IMR-90 (cell line): ENCODE data around the gene SLC39A6. TPM values are rescaled to one million over a fixed set of nuclear protein-coding genes. Genes with fewer than 3 reads are reported as not detected.
"Not testable (repeated sequence)": the region's sequence is repeated elsewhere in the genome, so short reads cannot be mapped to it uniquely, and the experiment has no call there.

ENCODE experiments used
- ATAC-seq: fragments of 200-7000 bp; cut with Tn5 transposase; 2 replicates; pipeline ENCODE4 v1.9.1; 2020; ENCODE audit warnings: low read depth, mild to moderate bottlenecking, moderate library complexity
- BruUV-seq: library from RNA; stranded (reverse); fragments of 400-500 nt; replicated peaks from 2 replicates; lab custom pipeline; 2021; lab: Mats Ljungman, UMichigan
- CTCF ChIA-PET: fragments of 300-600 bp; formaldehyde crosslinking; extraction: SDS; loops from one replicate; lab custom pipeline; 2021; ENCODE audit warnings: antibody characterized with exemption; lab: Yijun Ruan, JAX
- POLR2A ChIA-PET: fragments of 300-600 bp; sonication (Branson Sonifier 250); formaldehyde crosslinking; loops from one replicate; lab custom pipeline; 2022; ENCODE audit warnings: antibody characterized with exemption; ENCODE audit not compliant: unreplicated experiment; lab: Charles Lee
- DNase-seq: peaks from one replicate; pipeline ENCODE4 v3.0.0; 2013
- H2AFZ ChIP-seq: replicated peaks from 2 replicates; pipeline ENCODE3; 2013; ENCODE audit warnings: low read length, mild to moderate bottlenecking; ENCODE audit not compliant: poor library complexity
- H2AK5ac ChIP-seq: 2 replicates; pipeline ENCODE4 v1.6.1; 2013; ENCODE audit warnings: low read depth, low read length, inconsistent platforms
- H2AK9ac ChIP-seq: replicated peaks from 2 replicates; pipeline ENCODE3; 2013; ENCODE audit warnings: mild to moderate bottlenecking, low read depth, low read length, moderate library complexity; ENCODE audit not compliant: poor library complexity
- H2BK120ac ChIP-seq: 2 replicates; pipeline ENCODE4 v1.6.1; 2013; ENCODE audit warnings: low read depth, low read length, inconsistent platforms
- H2BK15ac ChIP-seq: 3 replicates; pipeline ENCODE4 v1.6.1; 2013; ENCODE audit warnings: low read depth, low read length, inconsistent platforms
- H2BK20ac ChIP-seq: 2 replicates; pipeline ENCODE4 v1.6.1; 2013; ENCODE audit warnings: low read depth, mild to moderate bottlenecking, inconsistent platforms, low read length, moderate library complexity
- H2BK5ac ChIP-seq: 2 replicates; pipeline ENCODE4 v1.6.1; 2013; ENCODE audit warnings: mild to moderate bottlenecking, low read depth, low read length, inconsistent platforms; ENCODE audit not compliant: poor library complexity, severe bottlenecking
- H3K14ac ChIP-seq: replicated peaks from 2 replicates; pipeline ENCODE4 v1.6.1; 2013; ENCODE audit warnings: low read depth, low read length, inconsistent platforms
- H3K18ac ChIP-seq: 2 replicates; pipeline ENCODE4 v1.6.1; 2013; ENCODE audit warnings: low read depth, low read length, control low read depth
- H3K23ac ChIP-seq: 2 replicates; pipeline ENCODE4 v1.6.1; 2013; ENCODE audit warnings: low read depth, low read length, inconsistent platforms
- H3K27ac ChIP-seq: 2 replicates; pipeline ENCODE4 v1.5.1; 2013; ENCODE audit warnings: mild to moderate bottlenecking, control low read depth, low read length; ENCODE audit not compliant: insufficient read depth
- H3K27me3 ChIP-seq: 2 replicates; pipeline ENCODE4 v1.6.1; 2013; ENCODE audit warnings: low read length; ENCODE audit not compliant: control insufficient read depth, insufficient read depth
- H3K36me3 ChIP-seq: 2 replicates; pipeline ENCODE4 v1.6.1; 2013; ENCODE audit warnings: low read length, mixed read lengths; ENCODE audit not compliant: control insufficient read depth, insufficient read depth
- H3K4ac ChIP-seq: 2 replicates; pipeline ENCODE4 v1.6.1; 2013; ENCODE audit warnings: low read depth, low read length, inconsistent platforms
- H3K4me1 ChIP-seq: 2 replicates; pipeline ENCODE4 v1.6.1; 2013; ENCODE audit warnings: low read length, mixed read lengths; ENCODE audit not compliant: control insufficient read depth, insufficient read depth
- H3K4me2 ChIP-seq: 2 replicates; pipeline ENCODE4 v1.6.1; 2013; ENCODE audit warnings: low read depth, mild to moderate bottlenecking, control low read depth, low read length, moderate library complexity
- H3K4me3 ChIP-seq: 2 replicates; pipeline ENCODE4 v1.5.1; 2013; ENCODE audit warnings: low read depth, mild to moderate bottlenecking, control low read depth, low read length, moderate library complexity; ENCODE audit not compliant: insufficient read depth
- H3K56ac ChIP-seq: 2 replicates; pipeline ENCODE4 v1.6.1; 2013; ENCODE audit warnings: low read length, inconsistent platforms; ENCODE audit not compliant: insufficient read depth; ENCODE audit errors: extremely low read depth
- H3K79me1 ChIP-seq, 2 experiments: 2 replicates each; pipeline ENCODE4 v1.6.1; 2013; ENCODE audit warnings: low read length in 2 of 2, inconsistent platforms in 1 of 2, low read depth in 1 of 2
- H3K9ac ChIP-seq: 2 replicates; pipeline ENCODE4 v1.6.1; 2013; ENCODE audit warnings: low read depth, low read length, control low read depth
- H3K9me1 ChIP-seq: 2 replicates; pipeline ENCODE4 v1.6.1; 2013; ENCODE audit warnings: low read length, inconsistent platforms; ENCODE audit not compliant: insufficient read depth
- H3K9me3 ChIP-seq: 2 replicates; pipeline ENCODE4 v1.6.1; 2013; ENCODE audit warnings: low read length; ENCODE audit not compliant: control insufficient read depth, insufficient read depth
- H4K20me1 ChIP-seq: 2 replicates; pipeline ENCODE4 v1.6.1; 2013; ENCODE audit warnings: low read length, inconsistent platforms; ENCODE audit not compliant: insufficient read depth
- H4K5ac ChIP-seq: 2 replicates; pipeline ENCODE4 v1.6.1; 2013; ENCODE audit warnings: mild to moderate bottlenecking, low read depth, low read length, control low read depth
- H4K8ac ChIP-seq, 2 experiments: 2 replicates each; pipeline ENCODE4 v1.6.1; 2013; ENCODE audit warnings: low read depth in 2 of 2, low read length in 2 of 2, control low read depth in 1 of 2, inconsistent platforms in 1 of 2
- H4K91ac ChIP-seq: 2 replicates; pipeline ENCODE4 v1.6.1; 2013; ENCODE audit warnings: low read depth, low read length, inconsistent platforms; ENCODE audit not compliant: insufficient read depth
- CEBPB ChIP-seq: IDR thresholded peaks from 2 replicates; pipeline ENCODE4 v1.6.1; 2012; ENCODE audit warnings: low read depth, low read length, improper control_type of control experiment
- FOS ChIP-seq: fragments of 150-350 bp; IDR thresholded peaks from 2 replicates; pipeline ENCODE4 v1.6.1; 2016; ENCODE audit warnings: low read depth, low read length
- MAFK ChIP-seq: IDR thresholded peaks from 2 replicates; pipeline ENCODE4 v1.6.1; 2012; ENCODE audit warnings: low read depth, low read length, improper control_type of control experiment
- RAD21 ChIP-seq: IDR thresholded peaks from 2 replicates; pipeline ENCODE4 v1.6.1; 2012; ENCODE audit warnings: low read length, improper control_type of control experiment
- RFX5 ChIP-seq: IDR thresholded peaks from 2 replicates; pipeline ENCODE4 v1.8.0; 2012; ENCODE audit warnings: low read depth, mild to moderate bottlenecking, low read length, moderate library complexity
- WGBS, 2 experiments: methylation state at CpG; one replicate each; pipeline versions ENCODE4 v1.1.5 to v1.1.7; 2013; ENCODE audit warnings: missing lambda C conversion rate in 2 of 2; ENCODE audit not compliant: insufficient read length in 1 of 2; ENCODE audit errors: extremely low coverage in 2 of 2; 5-methylcytosine and 5-hydroxymethylcytosine counted together
- dilution Hi-C: fragments of 300-500 bp; cut with HindIII; formaldehyde crosslinking; loops from one replicate; pipeline ENCODE4 v1.14.3; 2018; ENCODE audit warnings: low sequenced_read_pairs; ENCODE audit not compliant: unreplicated experiment
- in situ Hi-C: fragments of 300-500 bp; cut with MboI; formaldehyde crosslinking; loops from 3 replicates; pipeline ENCODE4 v1.14.3; 2019; ENCODE audit warnings: low sequenced_read_pairs, inconsistent platforms, mixed read lengths
- intact Hi-C: fragments of 100-400 bp; cut with micrococcal nuclease; formaldehyde crosslinking; loops from 2 replicates; pipeline ENCODE4 v1.10.0; 2022
- polyA plus RNA-seq, 3 experiments: library from polyadenylated mRNA; depleted of rRNA; stranded (reverse); fragments of >200 nt; gene quantifications; 2 replicates each; pipeline ENCODE4 v1.2.3, GENCODE V29; 2012; ENCODE audit warnings: low replicate concordance in 1 of 3
- total RNA-seq: library from RNA; depleted of rRNA; stranded (reverse); fragments of >200 nt; gene quantifications from 2 replicates; pipeline ENCODE4 v1.2.3, GENCODE V29; 2012

Gene SLC39A6
- total and polyA plus RNA-seq, 2 of the 4 experiments (the other 2 are of a cell fraction): 48.7 to 91.9 TPM

DNA sequence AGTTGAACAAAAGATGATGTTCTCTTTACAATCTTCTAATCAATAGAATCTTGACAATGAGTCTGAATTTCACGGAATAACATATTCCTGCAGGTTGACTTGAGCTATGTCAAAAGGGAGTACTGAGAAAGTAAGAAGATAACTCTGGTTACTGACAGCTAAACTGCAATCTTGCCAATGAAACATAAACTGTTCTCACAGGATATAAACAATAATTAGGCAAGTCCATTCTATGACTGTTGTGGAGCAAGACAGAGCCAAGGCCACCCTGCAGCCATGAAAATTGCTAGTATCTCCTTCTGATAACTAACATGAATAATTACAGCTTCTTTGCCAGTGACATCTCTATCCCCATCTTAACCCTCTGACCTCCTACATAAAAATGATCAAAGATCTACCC is 55.5 kb downstream of the SLC39A6 start:
- CTCF ChIA-PET: interaction anchor here (0.6 kb wide), 1 partner anchor 50 kb away, joined by 4 read pairs; no protein-coding TSS in a partner anchor
- TF ChIP-seq RAD21: no peak
- TF ChIP-seq MAFK: no peak
- TF ChIP-seq CEBPB: no peak
- TF ChIP-seq FOS: no peak
- TF ChIP-seq RFX5: no peak

DNA sequence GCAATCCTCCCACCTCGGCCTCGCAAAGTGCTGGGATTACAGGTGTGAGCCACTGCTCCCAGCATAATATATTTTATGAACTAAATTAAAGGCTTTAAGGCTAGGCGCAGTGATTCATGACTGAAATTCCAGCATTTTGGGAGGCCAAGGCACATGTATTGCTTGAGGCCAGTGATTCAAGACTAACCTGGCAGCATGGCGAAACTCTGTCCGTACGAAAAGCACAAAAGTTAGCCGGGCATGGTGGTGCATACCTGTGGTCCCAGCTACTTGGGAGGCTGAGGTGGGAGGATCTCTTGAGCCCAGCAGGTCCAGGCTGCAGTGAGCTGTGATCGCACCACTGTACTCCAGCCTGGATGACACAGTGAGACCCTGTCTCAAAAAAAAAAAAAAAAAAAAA is 56.7 kb downstream of the SLC39A6 start:
- H4K91ac ChIP-seq, DNase-seq, H3K4ac ChIP-seq, H3K27me3 ChIP-seq, H3K79me1 ChIP-seq, H3K14ac ChIP-seq, H4K8ac ChIP-seq, H4K20me1 ChIP-seq, H2AK5ac ChIP-seq, CTCF ChIA-PET, ATAC-seq, H2AK9ac ChIP-seq, H3K56ac ChIP-seq, H2BK5ac ChIP-seq, H2BK15ac ChIP-seq, in situ Hi-C loops, H4K5ac ChIP-seq, H3K9me1 ChIP-seq, H3K9ac ChIP-seq, H3K4me2 ChIP-seq, H2BK120ac ChIP-seq, H3K18ac ChIP-seq, H3K27ac ChIP-seq, H3K4me3 ChIP-seq, H3K9me3 ChIP-seq, H3K4me1 ChIP-seq, intact Hi-C loops, H3K36me3 ChIP-seq, dilution Hi-C loops, H2BK20ac ChIP-seq, BruUV-seq, H3K23ac ChIP-seq, POLR2A ChIA-PET, H2AFZ ChIP-seq: not testable (repeated sequence)
- WGBS, 2 experiments: 97% methylated on average over 5 of the region's 8 CpGs; no CpG with 5 or more reads in 1 of the 2 experiments

More for the DNA sequence above, 55.5 kb downstream of the SLC39A6 start:
- Histone ChIP-seq H2AFZ (no peak overlapping the region), H3K36me3 (no peaks in the 10 kb centered on the region), H3K56ac (no peak overlapping the region), H3K9me3 (no peaks in the 10 kb centered on the region), H2BK15ac (no peak overlapping the region), H2BK5ac (no peak overlapping the region), H3K18ac (no peak overlapping the region), H3K14ac (no peak overlapping the region), H3K9me1 (no peaks in the 10 kb centered on the region), H3K4me3 (no peak overlapping the region), H2BK120ac (no peak overlapping the region), H3K27ac (no peak overlapping the region), H3K4me1 (peaks cover 3% of the 10 kb centered on the region; the same call in 1 of the 2 replicates), H3K27me3 (no peaks in the 10 kb centered on the region), H3K9ac (no peak overlapping the region), H2AK5ac (no peak overlapping the region), H4K20me1 (no peaks in the 10 kb centered on the region), H3K4me2 (no peak overlapping the region), H4K5ac (no peak overlapping the region), H2BK20ac (no peak overlapping the region), H4K8ac (no peak overlapping the region), H4K91ac (no peak overlapping the region), H3K79me1 (no peaks in the 10 kb centered on the region), H3K23ac (no peak overlapping the region), H3K4ac (no peak overlapping the region), H2AK9ac (no peak overlapping the region)
- no CpG with 5 or more reads among the region's 1 CpG for WGBS, 2 experiments
- DNase-seq (peak; percentile 11), ATAC-seq (no peak)
- intact Hi-C loops: no loop called here
- no TSS peak for BruUV-seq
- POLR2A ChIA-PET: no interaction called here
- in situ Hi-C loops: no loop called here
- dilution Hi-C loops: no loop called here
